H1 (cell line): Measurements from ENCODE around the gene DNAJC10. TPM values are rescaled to one million over a fixed set of nuclear protein-coding genes. Genes with fewer than 3 reads are reported as not detected.

ENCODE experiments used
- CTCF ChIA-PET: fragments of 300-600 bp; sonication (Branson Sonifier 250); formaldehyde crosslinking; loops from one replicate; lab custom pipeline; 2021; ENCODE audit not compliant: partially characterized antibody; lab: Charles Lee
- POLR2A ChIA-PET: fragments of 300-600 bp; sonication (Branson Sonifier 250); formaldehyde crosslinking; loops from one replicate; lab custom pipeline; 2021; ENCODE audit warnings: inconsistent platforms; ENCODE audit not compliant: partially characterized antibody; lab: Charles Lee
- DNase-seq, 2 experiments: peaks; one replicate each; pipeline versions ENCODE4 v3.0.0 to v3.0.0-alpha.2; 2010 to 2022; ENCODE audit warnings: low spot score in 2 of 2, low read depth in 1 of 2, mixed read lengths in 1 of 2
- FAIRE-seq: peaks from 2 replicates; lab custom pipeline; 2011; peaks lifted over from hg19 to GRCh38; lab: Jason Lieb, UNC
- H2AFZ ChIP-seq: 2 replicates; pipeline ENCODE4 v1.8.1; 2012; ENCODE audit warnings: low read length, inconsistent platforms
- H2AK5ac ChIP-seq: 2 replicates; pipeline ENCODE4 v1.6.1; 2013; ENCODE audit warnings: low read depth, low read length
- H2BK120ac ChIP-seq: replicated peaks from 2 replicates; pipeline ENCODE3; 2013; ENCODE audit warnings: low read depth, low read length, inconsistent platforms
- H2BK12ac ChIP-seq: 2 replicates; pipeline ENCODE4 v1.6.1; 2013; ENCODE audit warnings: low read depth, low read length
- H2BK15ac ChIP-seq: 2 replicates; pipeline ENCODE4 v1.6.1; 2013; ENCODE audit warnings: low read length
- H2BK20ac ChIP-seq: 2 replicates; pipeline ENCODE4 v1.6.1; 2013; ENCODE audit warnings: low read length
- H2BK5ac ChIP-seq: 2 replicates; pipeline ENCODE4 v1.6.1; 2013; ENCODE audit warnings: low read depth, low read length
- H3K14ac ChIP-seq: 2 replicates; pipeline ENCODE4 v1.6.1; 2013; ENCODE audit warnings: inconsistent platforms; ENCODE audit not compliant: insufficient read length
- H3K18ac ChIP-seq: 2 replicates; pipeline ENCODE4 v1.6.1; 2013; ENCODE audit warnings: low read length; ENCODE audit errors: extremely low read depth
- H3K23ac ChIP-seq: 2 replicates; pipeline ENCODE4 v1.6.1; 2013; ENCODE audit warnings: inconsistent platforms; ENCODE audit not compliant: insufficient read length
- H3K23me2 ChIP-seq: 2 replicates; pipeline ENCODE4 v1.6.1; 2013; ENCODE audit warnings: low read depth, low read length
- H3K27ac ChIP-seq: 2 replicates; pipeline ENCODE4 v1.6.1; 2011; ENCODE audit warnings: low read depth, low read length, inconsistent platforms
- H3K27me3 ChIP-seq, 4 experiments: replicated peaks in 1 of 4; 1 replicate in 1 of 4; 2 replicates in 3 of 4; pipeline versions ENCODE4 v1.6.1 to v1.8.1; 2011 to 2013; ENCODE audit warnings: low read length in 3 of 4, mild to moderate bottlenecking in 3 of 4, inconsistent platforms in 2 of 4, mixed read lengths in 2 of 4, moderate library complexity in 1 of 4; ENCODE audit not compliant: control insufficient read depth in 3 of 4, insufficient read depth in 3 of 4; ENCODE audit errors: extremely low read depth in 1 of 4
- H3K36me3 ChIP-seq, 4 experiments: 2 replicates each; pipeline versions ENCODE4 v1.6.1 to v1.8.1; 2011 to 2013; ENCODE audit warnings: mild to moderate bottlenecking in 4 of 4, low read length in 3 of 4, moderate library complexity in 2 of 4, control low read depth in 1 of 4, inconsistent platforms in 1 of 4; ENCODE audit not compliant: insufficient read depth in 4 of 4, control insufficient read depth in 2 of 4
- H3K4ac ChIP-seq: replicated peaks from 2 replicates; pipeline ENCODE3; 2013; ENCODE audit warnings: low read length, low read depth, mixed read lengths, inconsistent platforms; ENCODE audit not compliant: insufficient read length
- H3K4me1 ChIP-seq, 4 experiments: replicated peaks in 1 of 4; 1 replicate in 1 of 4; 2 replicates in 3 of 4; pipeline versions ENCODE4 v1.6.1 to v1.8.1; 2011 to 2013; ENCODE audit warnings: low read length in 3 of 4, inconsistent platforms in 2 of 4, mixed read lengths in 1 of 4; ENCODE audit not compliant: insufficient read depth in 4 of 4, control insufficient read depth in 3 of 4
- H3K4me2 ChIP-seq, 2 experiments: 2 replicates each; pipeline versions ENCODE4 v1.6.1 to v1.8.1; 2011 to 2013; ENCODE audit warnings: low read depth in 2 of 2, low read length in 2 of 2, control low read depth in 1 of 2, inconsistent platforms in 1 of 2, mild to moderate bottlenecking in 1 of 2; ENCODE audit not compliant: insufficient read depth in 1 of 2
- H3K4me3 ChIP-seq, 4 experiments: fragments of 200-600, 300-600 bp in 1 of 4; sonication (generic), shearing (Covaris generic), sonication (Bioruptor Twin) in 1 of 4; 2 replicates each; pipeline versions ENCODE4 v1.5.1 to v1.8.1; 2011 to 2016; ENCODE audit warnings: low read length in 4 of 4, low read depth in 3 of 4, control low read depth in 2 of 4, inconsistent platforms in 2 of 4, mild to moderate bottlenecking in 2 of 4, mixed read lengths in 1 of 4, moderate library complexity in 1 of 4; ENCODE audit not compliant: insufficient read depth in 2 of 4; ENCODE audit errors: extremely low read depth in 1 of 4
- H3K56ac ChIP-seq: replicated peaks from 2 replicates; pipeline ENCODE3; 2013; ENCODE audit warnings: low read depth, mild to moderate bottlenecking, mixed read lengths, low read length, inconsistent platforms; ENCODE audit not compliant: insufficient read length
- H3K79me1 ChIP-seq: 2 replicates; pipeline ENCODE4 v1.6.1; 2013; ENCODE audit warnings: low read depth, low read length, control low read depth
- H3K79me2 ChIP-seq, 2 experiments: 2 replicates each; pipeline versions ENCODE4 v1.6.1 to v1.8.1; 2012 to 2013; ENCODE audit warnings: low read length in 2 of 2, mild to moderate bottlenecking in 2 of 2, inconsistent platforms in 1 of 2; ENCODE audit not compliant: insufficient read depth in 2 of 2, control insufficient read depth in 1 of 2
- H3K9ac ChIP-seq, 4 experiments: replicated peaks in 1 of 4; 1 replicate in 1 of 4; 2 replicates in 3 of 4; pipeline versions ENCODE4 v1.6.1 to v1.8.1; 2011 to 2013; ENCODE audit warnings: low read depth in 3 of 4, low read length in 3 of 4, control low read depth in 2 of 4, mild to moderate bottlenecking in 2 of 4, moderate library complexity in 2 of 4, inconsistent platforms in 1 of 4; ENCODE audit errors: extremely low read depth in 1 of 4
- H3K9me3 ChIP-seq, 2 experiments: 2 replicates each; pipeline versions ENCODE4 v1.6.1 to v1.8.1; 2012 to 2013; ENCODE audit warnings: mild to moderate bottlenecking in 2 of 2, moderate library complexity in 2 of 2, control low read depth in 1 of 2, inconsistent platforms in 1 of 2, low read depth in 1 of 2, low read length in 1 of 2, mixed read lengths in 1 of 2; ENCODE audit not compliant: insufficient read depth in 2 of 2
- H4K20me1 ChIP-seq, 2 experiments: replicated peaks in 1 of 2; 2 replicates each; pipeline versions ENCODE3 to v1.8.1; 2011 to 2013; ENCODE audit warnings: inconsistent platforms in 2 of 2, low read length in 2 of 2, mild to moderate bottlenecking in 1 of 2; ENCODE audit not compliant: insufficient read depth in 2 of 2, control insufficient read depth in 1 of 2
- H4K5ac ChIP-seq: 2 replicates; pipeline ENCODE4 v1.6.1; 2013; ENCODE audit warnings: low read length, low read depth, mixed read lengths, inconsistent platforms; ENCODE audit not compliant: insufficient read length
- H4K8ac ChIP-seq: 2 replicates; pipeline ENCODE4 v1.8.0; 2013; ENCODE audit warnings: mild to moderate bottlenecking, moderate library complexity, low read length, inconsistent platforms; ENCODE audit not compliant: insufficient read depth; ENCODE audit errors: extremely low read depth
- H4K91ac ChIP-seq: replicated peaks from 2 replicates; pipeline ENCODE3; 2013; ENCODE audit warnings: low read length, mixed read lengths, inconsistent platforms; ENCODE audit not compliant: insufficient read length
- GABPA ChIP-seq: IDR thresholded peaks from 2 replicates; pipeline ENCODE4 v1.6.1; 2011; ENCODE audit warnings: mild to moderate bottlenecking, low read length, moderate library complexity, borderline replicate concordance; ENCODE audit not compliant: insufficient read depth
- POLR2AphosphoS5 ChIP-seq: IDR thresholded peaks from 2 replicates; pipeline ENCODE4 v1.6.1; 2011; ENCODE audit warnings: low read depth, low read length
- ZNF274 ChIP-seq: IDR thresholded peaks from 2 replicates; pipeline ENCODE4 v1.7.0; 2012; ENCODE audit warnings: low read length, borderline replicate concordance; ENCODE audit errors: extremely low read depth
- WGBS, 2 experiments: shearing (Covaris generic) in 1 of 2; methylation state at CpG; one replicate each; pipeline versions ENCODE4 v1.1.6 to v1.1.7; 2013 to 2015; ENCODE audit warnings: low lambda C conversion rate in 2 of 2, mixed read lengths in 2 of 2, inconsistent platforms in 1 of 2, low coverage in 1 of 2, missing lambda C conversion rate in 1 of 2; ENCODE audit not compliant: insufficient replicate concordance in 2 of 2, insufficient coverage in 1 of 2, insufficient read length in 1 of 2; ENCODE audit errors: extremely low coverage in 1 of 2, missing lambda C conversion rate in 1 of 2; 5-methylcytosine and 5-hydroxymethylcytosine counted together
- polyA plus RNA-seq, 7 experiments: library from polyadenylated mRNA; depleted of rRNA in 3 of 7; stranded (reverse) in 5 of 7; unstranded in 2 of 7; fragments of >200 nt in 5 of 7; fragments of 200-250 nt in 2 of 7; gene quantifications; 1 replicate in 5 of 7; 2 replicates in 1 of 7; 4 replicates in 1 of 7; pipeline versions ENCODE4 v1.2.1 to v1.2.3, GENCODE V29; 2011 to 2013; ENCODE audit warnings: missing spikeins in 2 of 7, mixed read lengths in 2 of 7
- total RNA-seq: library from RNA; stranded (reverse); fragmentation: NEBNext Ultra II Directional; extraction: Animal tissue kit (Norgen Biotek cat#: 25700); gene quantifications from 2 replicates; pipeline ENCODE4 v1.2.1, GENCODE V29; 2021

DNAJC10 gene
- total and polyA plus RNA-seq, 2 of the 8 experiments (the other 6 are each of a cell fraction or from before 2014, with no cell fraction given) = 23.2 to 121 TPM

- H2BK20ac ChIP-seq = no peak overlapping the region
- H3K18ac ChIP-seq = no peak overlapping the region
- no peaks in the 10 kb centered on the region for H3K9me3 ChIP-seq
- no peaks in the 10 kb centered on the region for H3K27me3 ChIP-seq
- FAIRE-seq = no peak
- no peaks in the 10 kb centered on the region for H4K20me1 ChIP-seq
- H3K23ac ChIP-seq = no peak overlapping the region
- H3K79me1 ChIP-seq = no peaks in the 10 kb centered on the region
- H4K91ac ChIP-seq = no peak overlapping the region
- POLR2A ChIA-PET = interaction anchor here (2.3 kb wide), 1 partner anchor 7 kb away, joined by 5 read pairs; no protein-coding TSS in a partner anchor
- CTCF ChIA-PET = interaction anchor here (0.5 to 2.2 kb wide), 11 partner anchors 11 to 1023 kb away, joined by 3 to 8 read pairs (median 3); no protein-coding TSS in a partner anchor
- no peak for TF ChIP-seq GABPA
- TF ChIP-seq POLR2AphosphoS5 = no peak
- no peak for TF ChIP-seq ZNF274
- H3K56ac ChIP-seq = no peak overlapping the region
- no peak overlapping the region for H3K4ac ChIP-seq
- H2AK5ac ChIP-seq = no peak overlapping the region
- H3K9ac ChIP-seq = no peak overlapping the region
- no peak overlapping the region for H2BK5ac ChIP-seq
- H3K27ac ChIP-seq = no peak overlapping the region
- no peak overlapping the region for H3K14ac ChIP-seq
- H2BK12ac ChIP-seq = no peak overlapping the region
- no peak overlapping the region for H3K4me3 ChIP-seq
- no peak overlapping the region for H2BK120ac ChIP-seq
- H2BK15ac ChIP-seq = no peak overlapping the region
- no peaks in the 10 kb centered on the region for H3K23me2 ChIP-seq
- no peaks in the 10 kb centered on the region; a peak in 1 of 8 replicates for H3K36me3 ChIP-seq
- peak overlapping the region; percentile 94 for H2AFZ ChIP-seq
- no peak overlapping the region for H4K8ac ChIP-seq
- peaks cover 0 to 10% (median 0%) of the 10 kb centered on the region in 4 experiments; a peak in 1 of 7 replicates for H3K4me1 ChIP-seq
- 91% methylated on average over 3 of the region's 3 CpGs; no CpG with 5 or more reads in 1 of the 2 experiments for WGBS, 2 experiments
- no peak overlapping the region for H4K5ac ChIP-seq
- no peak overlapping the region for H3K4me2 ChIP-seq
- no peak for DNase-seq
- no peaks in the 10 kb centered on the region for H3K79me2 ChIP-seq
Measured at GRCh38 chr2:182826496-182826895, 110.4 kb downstream of the DNAJC10 start.
